Neural crest cell (in vitro differentiated cells): ENCODE measurements around the gene EPM2A. TPM values are rescaled to one million over a fixed set of nuclear protein-coding genes. Genes with fewer than 3 reads are reported as not detected.

Source experiments
- DNase-seq: peaks from one replicate; pipeline ENCODE4 v3.0.0; 2021; ENCODE audit warnings: low read depth, mixed read lengths, low spot score
- H3K27ac Mint-ChIP-seq: one replicate; pipeline ENCODE4 v1.8.0; 2021; ENCODE audit warnings: mild to moderate bottlenecking, mixed read lengths; ENCODE audit not compliant: unreplicated experiment
- H3K27me3 Mint-ChIP-seq: 2 replicates; pipeline ENCODE4 v1.8.0; 2021; ENCODE audit warnings: low read depth, mild to moderate bottlenecking, mixed read lengths
- H3K36me3 Mint-ChIP-seq: 2 replicates; pipeline ENCODE4 v1.8.0; 2021; ENCODE audit warnings: low read depth, mild to moderate bottlenecking, mixed read lengths
- H3K4me1 Mint-ChIP-seq: 2 replicates; pipeline ENCODE4 v1.8.0; 2021; ENCODE audit warnings: mixed read lengths
- H3K4me3 Mint-ChIP-seq: one replicate; pipeline ENCODE4 v1.8.0; 2021; ENCODE audit warnings: mild to moderate bottlenecking, mixed read lengths
- H3K9me3 Mint-ChIP-seq: 2 replicates; pipeline ENCODE4 v1.8.0; 2021; ENCODE audit warnings: mixed read lengths
- CTCF ChIP-seq: fragments of 200-600 bp; sonication (generic); conservative IDR thresholded peaks from 2 replicates; pipeline ENCODE4 v1.5.0; 2021; ENCODE audit warnings: antibody characterized with exemption, mild to moderate bottlenecking
- total RNA-seq: library from RNA; stranded (reverse); gene quantifications from 2 replicates; pipeline ENCODE4 v1.2.1, GENCODE V29; 2021

EPM2A gene
- total RNA-seq, 1 donor from 2014 or later, result 10.8 TPM

DNA sequence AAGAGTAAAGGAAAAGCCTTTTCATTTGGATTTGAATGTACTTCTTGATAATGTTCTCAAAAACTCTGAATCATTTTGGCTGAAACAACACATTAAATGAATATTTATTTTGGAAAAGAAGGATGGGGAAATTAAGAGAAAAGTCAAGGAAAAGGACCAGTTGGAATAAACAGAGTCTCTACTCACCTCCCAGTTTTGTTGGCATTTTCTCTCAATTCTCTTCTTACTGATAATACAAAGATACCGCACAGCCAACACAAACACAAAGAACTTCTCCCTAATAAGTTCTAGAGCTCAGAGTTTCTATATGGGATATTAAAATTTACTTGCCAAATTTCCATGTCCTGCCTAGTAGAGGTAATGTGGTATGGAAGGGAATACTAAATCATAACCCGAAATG, 13.1 kb downstream of the EPM2A start:
- H3K27ac Mint-ChIP-seq, result no peak overlapping the region
- peaks cover 12% of the 10 kb centered on the region for H3K36me3 Mint-ChIP-seq
- no peaks in the 10 kb centered on the region for H3K27me3 Mint-ChIP-seq

GRCh38 chr6:145721144-145721543, 14.2 kb downstream of the EPM2A start:
- Mint-ChIP-seq H3K36me3 (peaks cover 16% of the 10 kb centered on the region), H3K27me3 (no peaks in the 10 kb centered on the region), H3K9me3 (peaks cover 9% of the 10 kb centered on the region), H3K4me1 (no peaks in the 10 kb centered on the region), H3K4me3 (no peak overlapping the region), H3K27ac (no peak overlapping the region)
- no peak for DNase-seq
- no peak for TF ChIP-seq CTCF

More for the DNA sequence above, 13.1 kb downstream of the EPM2A start:
- no peak for TF ChIP-seq CTCF
- H3K9me3 Mint-ChIP-seq, result peaks cover 5% of the 10 kb centered on the region
- no peaks in the 10 kb centered on the region for H3K4me1 Mint-ChIP-seq
- H3K4me3 Mint-ChIP-seq, result no peak overlapping the region
- DNase-seq, result no peak

GRCh38 chr6:145715426-145715825, 19.9 kb downstream of the EPM2A start:
- peaks cover 24% of the 10 kb centered on the region for H3K36me3 Mint-ChIP-seq
- no peaks in the 10 kb centered on the region for H3K4me1 Mint-ChIP-seq
- peaks cover 14% of the 10 kb centered on the region for H3K9me3 Mint-ChIP-seq
- no peak overlapping the region for H3K4me3 Mint-ChIP-seq
- no peak overlapping the region for H3K27ac Mint-ChIP-seq
- TF ChIP-seq CTCF, result no peak
- no peak for DNase-seq
- no peaks in the 10 kb centered on the region for H3K27me3 Mint-ChIP-seq

DNA sequence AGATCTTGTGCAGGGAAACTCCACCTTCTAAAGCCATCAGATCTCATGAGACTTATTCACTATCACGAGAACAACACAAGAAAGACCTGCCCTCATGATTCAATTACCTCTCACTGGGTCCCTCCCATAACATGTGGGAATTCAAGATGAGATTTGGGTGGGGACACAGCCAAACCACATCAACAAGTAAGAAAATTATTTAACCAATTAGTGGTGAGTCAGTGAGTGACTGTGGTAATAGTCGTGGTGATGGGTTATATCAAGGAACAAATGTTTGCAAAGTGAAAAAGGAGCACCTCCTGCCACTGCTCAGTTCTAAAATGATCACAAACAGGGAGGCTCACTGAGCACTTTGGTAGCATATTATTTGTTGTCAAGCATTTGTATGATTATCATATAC, 20.6 kb downstream of the EPM2A start:
- H3K27me3 Mint-ChIP-seq, result no peaks in the 10 kb centered on the region
- no peak overlapping the region for H3K4me3 Mint-ChIP-seq
- TF ChIP-seq CTCF, result no peak
- peaks cover 14% of the 10 kb centered on the region for H3K9me3 Mint-ChIP-seq
- no peak for DNase-seq
- H3K4me1 Mint-ChIP-seq, result no peaks in the 10 kb centered on the region
- peaks cover 24% of the 10 kb centered on the region for H3K36me3 Mint-ChIP-seq
- no peak overlapping the region for H3K27ac Mint-ChIP-seq

DNA sequence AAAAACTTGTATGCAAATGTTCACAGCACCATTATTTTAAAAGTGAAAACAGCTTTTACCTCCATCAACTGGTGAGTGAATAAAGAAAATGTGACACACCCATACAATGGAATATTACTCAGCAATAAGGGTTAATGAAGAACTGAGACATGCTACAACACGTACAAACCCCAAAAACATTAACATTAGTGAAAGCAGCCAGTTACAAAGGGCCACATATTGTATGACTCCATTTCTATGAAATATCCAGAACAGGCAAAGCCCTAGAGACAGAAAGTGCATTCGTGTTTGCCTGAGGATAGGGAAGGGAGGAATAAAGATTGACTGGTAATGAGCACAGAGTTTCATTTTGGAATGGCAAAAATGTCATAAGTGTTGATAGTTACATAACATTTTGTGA, 21.5 kb downstream of the EPM2A start:
- no peak for TF ChIP-seq CTCF
- Mint-ChIP-seq H3K27me3 (no peaks in the 10 kb centered on the region), H3K4me3 (no peak overlapping the region), H3K9me3 (peaks cover 14% of the 10 kb centered on the region), H3K4me1 (no peaks in the 10 kb centered on the region), H3K27ac (no peak overlapping the region), H3K36me3 (peaks cover 24% of the 10 kb centered on the region)
- no peak for DNase-seq

GRCh38 chr6:145711372-145711771, 23.9 kb downstream of the EPM2A start:
- Mint-ChIP-seq H3K4me3 (no peak overlapping the region), H3K4me1 (no peaks in the 10 kb centered on the region), H3K27ac (no peak overlapping the region), H3K27me3 (no peaks in the 10 kb centered on the region), H3K36me3 (peaks cover 23% of the 10 kb centered on the region), H3K9me3 (peaks cover 13% of the 10 kb centered on the region)
- no peak for DNase-seq
- TF ChIP-seq CTCF, result no peak
